AML-193 (cell line): ENCODE data around the gene MT1B.

ENCODE experiments used
- DNase-seq, 2 experiments: peaks; one replicate each; lab custom pipeline; 2025; lab: John Stamatoyannopoulos, UW

Gene MT1B

DNA sequence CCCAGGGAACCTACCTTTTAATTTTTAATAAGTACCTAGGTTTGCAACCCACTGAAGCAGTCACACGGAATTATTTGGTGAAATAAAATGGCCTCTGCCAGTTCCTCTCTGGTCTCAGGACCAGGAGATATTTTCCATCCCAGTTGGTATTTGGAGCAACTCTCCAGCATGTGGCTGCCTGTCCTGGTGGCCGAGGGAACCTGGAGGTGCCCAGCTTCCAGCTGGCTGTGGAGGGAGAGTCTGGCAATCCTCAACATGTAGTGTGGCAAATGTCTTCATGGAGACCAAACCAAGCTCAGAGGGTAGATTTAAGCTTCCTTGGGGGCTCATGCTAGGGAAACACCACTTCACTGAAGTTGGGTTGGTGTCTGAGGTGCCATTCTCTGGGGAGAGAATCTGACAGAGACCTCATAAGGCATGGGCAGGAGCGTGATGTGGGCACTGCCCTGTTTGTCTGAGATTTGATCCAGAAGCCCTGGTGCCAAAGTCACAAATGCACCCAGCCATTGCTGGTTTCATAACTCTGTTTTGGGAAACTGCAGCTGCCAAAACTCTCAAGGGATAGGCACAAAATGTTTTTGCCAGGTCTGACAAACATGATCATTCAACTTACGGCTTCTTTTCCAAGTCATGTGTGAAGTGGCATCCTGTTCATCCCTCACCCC is 33.4 kb downstream of the MT1B start:
- DNase-seq = no peak

GRCh38 chr16:56686758-56687157 is 35.1 kb downstream of the MT1B start:
- no peak for DNase-seq

- DNase-seq = no peak
Observed at GRCh38 chr16:56688762-56689161, 37.1 kb downstream of the MT1B start.

DNA sequence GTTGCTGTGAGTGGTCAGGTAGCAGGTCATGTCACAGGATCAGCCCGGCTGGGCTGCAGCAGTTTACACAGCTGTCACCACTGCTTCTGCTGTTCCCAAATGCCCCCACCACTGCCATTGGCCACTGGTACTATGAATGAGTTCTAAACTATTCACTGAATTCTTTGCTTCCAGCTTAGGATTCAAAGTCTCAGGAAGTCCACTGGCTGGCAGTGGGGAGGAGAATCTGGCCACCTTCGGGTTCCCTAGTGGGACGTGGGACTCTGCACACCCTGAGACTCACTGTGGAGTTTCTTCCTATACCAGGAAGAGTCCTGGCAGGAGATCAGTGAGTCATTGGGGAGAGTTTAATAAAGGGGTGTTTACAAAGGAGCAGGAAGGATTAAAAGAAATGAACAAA is 37.5 kb downstream of the MT1B start:
- no peak for DNase-seq

- DNase-seq = no peak
Observed at GRCh38 chr16:56690420-56691122, 38.9 kb downstream of the MT1B start.

DNA sequence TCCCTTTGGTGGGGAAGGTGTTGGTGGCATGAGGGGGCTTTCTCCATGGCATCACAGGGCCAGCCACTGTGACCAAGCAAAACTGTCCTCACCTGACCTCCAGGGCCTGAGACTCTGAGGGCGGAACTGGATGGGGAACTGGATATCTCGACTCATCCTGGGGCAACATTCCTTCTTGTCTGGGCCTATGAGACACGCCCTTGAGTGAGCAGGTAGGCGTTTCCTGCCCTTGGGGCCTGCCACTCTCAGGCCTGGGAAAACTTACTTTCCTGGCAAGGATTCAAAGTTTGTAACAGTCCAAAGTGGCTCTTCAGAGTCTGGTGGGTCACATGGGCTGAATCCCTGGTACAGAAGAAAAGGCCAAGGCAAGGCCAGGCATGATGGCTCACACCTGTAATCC is 40.2 kb downstream of the MT1B start:
- no peak for DNase-seq

- DNase-seq = no peak
Observed at GRCh38 chr16:56695246-56695645, 43.6 kb downstream of the MT1B start.

GRCh38 chr16:56697456-56698155 is 45.9 kb downstream of the MT1B start:
- DNase-seq = no peak

DNA sequence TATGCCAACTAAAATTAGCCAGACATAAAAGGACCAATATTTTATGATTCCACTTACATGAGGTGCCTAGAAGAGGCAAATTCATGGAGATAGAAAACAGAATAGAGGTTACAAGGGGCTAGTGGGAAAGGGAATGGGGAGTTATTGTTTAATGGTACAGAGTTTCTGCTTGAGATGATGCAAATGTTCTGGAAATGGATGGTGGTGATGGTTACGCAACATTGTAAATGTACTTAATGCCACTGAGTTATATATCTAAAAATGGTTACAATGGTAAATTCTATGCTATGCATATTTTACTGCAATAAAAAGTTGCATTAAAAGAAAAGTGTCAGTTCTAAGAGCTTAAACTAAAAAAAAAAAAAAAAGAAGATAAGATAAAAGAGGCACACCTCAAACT is 48.5 kb downstream of the MT1B start:
- DNase-seq = no peak

GRCh38 chr16:56700631-56701030 is 48.9 kb downstream of the MT1B start:
- no peak for DNase-seq

GRCh38 chr16:56701534-56701933 is 49.8 kb downstream of the MT1B start:
- no peak for DNase-seq
